ENCODE results near the gene ZBTB49.

Gene ZBTB49

DNA sequence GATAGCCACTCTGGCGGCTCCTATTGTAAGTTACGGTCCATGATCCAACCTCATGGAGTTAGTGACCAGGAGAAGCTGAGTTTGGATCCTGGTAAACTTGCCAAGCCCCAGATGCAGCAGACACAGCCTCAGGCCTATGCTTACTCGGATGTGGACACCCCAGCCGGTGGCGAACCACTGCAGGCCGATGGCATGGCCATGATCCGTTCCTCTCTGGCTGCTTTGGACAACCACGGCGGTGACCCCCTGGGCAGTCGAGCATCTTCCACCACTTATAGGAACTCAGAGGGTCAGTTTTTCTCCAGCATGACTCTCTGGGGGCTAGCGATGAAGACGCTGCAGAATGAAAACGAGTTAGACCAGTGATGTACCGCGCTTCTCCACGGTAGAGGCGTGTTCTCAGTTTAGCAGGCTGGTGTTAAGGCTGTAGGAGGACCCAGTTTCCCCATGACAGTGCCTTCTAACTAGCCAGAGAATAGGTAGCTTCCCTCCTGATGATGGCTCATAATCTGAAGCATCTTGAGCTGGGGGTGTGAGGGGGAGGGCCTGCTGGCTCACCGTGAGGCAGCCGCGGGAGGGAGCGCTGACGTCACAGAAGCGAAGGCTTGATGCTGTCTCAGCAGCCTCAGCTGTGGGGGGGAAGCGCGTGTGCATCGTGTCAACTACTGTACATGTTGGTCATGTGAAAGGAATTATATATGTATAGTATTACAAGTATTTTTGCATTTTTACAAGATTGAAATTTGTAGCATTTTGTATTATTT is 31.1 kb downstream of the ZBTB49 start:
- Histone ChIP-seq H3K27ac (no peak overlapping the region), H3K4me1 (peaks cover 16% of the 10 kb centered on the region), H3K4me2 (no peak overlapping the region), H3K9me3 (no peaks in the 10 kb centered on the region), H3K9ac (no peak overlapping the region), H3K4me3 (no peak overlapping the region), H3K27me3 (no peaks in the 10 kb centered on the region), H4K20me1 (no peaks in the 10 kb centered on the region), H3K36me3 (peaks cover 59% of the 10 kb centered on the region)
- no peak for TF ChIP-seq Cebpa-rat (IDR thresholded peaks at IDR 0.05)

DNA sequence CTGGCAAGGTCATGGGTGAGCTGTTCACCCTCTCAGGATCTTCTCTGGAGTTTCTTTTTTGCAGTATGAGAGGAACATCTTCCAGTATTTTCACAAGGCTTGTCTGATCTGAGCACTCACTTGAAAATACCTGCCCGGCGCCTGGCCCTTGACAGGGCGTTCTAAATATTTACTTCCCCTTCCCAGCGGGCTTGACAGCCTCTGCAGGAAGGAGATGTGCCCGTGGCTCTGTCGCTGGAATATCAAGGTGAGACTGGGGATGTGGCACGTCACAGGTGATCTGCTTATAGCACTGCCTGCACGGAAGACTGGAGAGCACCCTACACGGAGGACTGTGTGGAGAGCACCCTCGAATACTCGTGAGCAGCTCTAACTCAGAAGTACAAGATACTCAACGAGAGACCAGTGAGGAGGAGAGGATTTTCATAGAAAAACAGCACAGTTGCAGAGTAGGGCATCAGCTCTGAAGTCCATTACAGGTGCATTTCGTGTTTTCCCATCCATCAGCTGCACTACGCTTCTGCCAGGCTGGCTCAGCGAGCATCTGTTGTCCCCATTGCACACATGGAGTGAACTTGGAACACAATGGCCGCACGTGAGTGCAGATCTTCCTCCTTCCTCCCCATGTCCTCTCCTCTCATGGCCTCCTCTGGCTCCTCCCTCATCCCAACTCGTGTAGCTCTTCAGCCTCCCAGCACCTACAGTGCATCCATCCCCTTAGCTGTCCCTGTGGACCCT is 32.1 kb downstream of the ZBTB49 start:
- Histone ChIP-seq H3K36me3 (peaks cover 49% of the 10 kb centered on the region), H3K4me3 (no peak overlapping the region), H4K20me1 (no peaks in the 10 kb centered on the region), H3K9me3 (no peaks in the 10 kb centered on the region), H3K4me1 (peaks cover 7% of the 10 kb centered on the region), H3K4me2 (no peak overlapping the region), H3K27ac (no peak overlapping the region), H3K9ac (no peak overlapping the region), H3K27me3 (no peaks in the 10 kb centered on the region)
- TF ChIP-seq Cebpa-rat (IDR thresholded peaks at IDR 0.05) = no peak

DNA sequence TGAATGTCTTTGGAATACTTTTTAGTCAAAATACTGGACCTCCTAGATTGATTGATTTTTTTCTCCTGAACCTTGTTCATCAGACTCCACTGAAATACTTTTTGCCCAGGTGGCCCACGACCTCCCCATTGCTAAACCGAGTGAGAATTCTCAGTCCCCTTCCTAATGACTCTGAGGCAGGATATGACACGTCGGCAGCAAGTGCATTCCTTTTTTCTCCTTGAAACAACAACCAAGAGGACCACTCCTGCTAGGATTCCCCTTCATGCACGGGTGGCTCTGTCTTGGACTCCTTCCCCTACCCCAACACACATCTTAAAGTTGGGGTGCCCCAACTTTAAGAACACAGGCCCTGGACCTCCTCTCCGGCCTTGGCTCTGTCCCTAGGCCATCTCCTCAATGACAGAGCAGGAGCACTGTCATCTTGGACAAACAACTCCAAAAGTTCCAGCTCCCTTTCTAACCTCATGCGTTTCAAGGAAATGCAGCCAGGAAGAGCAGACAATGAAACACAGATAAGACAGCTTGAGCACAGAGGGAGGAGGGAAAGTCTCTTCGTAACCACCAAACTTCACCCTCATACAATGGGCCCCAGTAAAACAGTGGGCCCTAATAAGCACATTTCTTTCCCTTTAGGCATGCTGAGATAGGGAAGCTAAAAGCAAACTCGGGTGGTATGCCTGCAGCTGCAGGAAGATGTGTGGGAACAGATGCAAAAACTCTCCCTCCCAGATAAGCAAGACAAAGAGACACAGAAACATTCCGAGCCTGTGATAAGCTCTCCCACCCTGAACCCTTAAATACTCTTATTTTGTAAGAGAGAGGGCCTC is 33.9 kb downstream of the ZBTB49 start:
- Histone ChIP-seq H3K36me3 (peaks cover 37% of the 10 kb centered on the region), H3K9ac (no peak overlapping the region), H3K9me3 (no peaks in the 10 kb centered on the region), H3K4me3 (no peak overlapping the region), H4K20me1 (no peaks in the 10 kb centered on the region), H3K27ac (no peak overlapping the region), H3K4me2 (no peak overlapping the region), H3K4me1 (no peaks in the 10 kb centered on the region), H3K27me3 (no peaks in the 10 kb centered on the region)
- TF ChIP-seq Cebpa-rat (IDR thresholded peaks at IDR 0.05) = no peak

DNA sequence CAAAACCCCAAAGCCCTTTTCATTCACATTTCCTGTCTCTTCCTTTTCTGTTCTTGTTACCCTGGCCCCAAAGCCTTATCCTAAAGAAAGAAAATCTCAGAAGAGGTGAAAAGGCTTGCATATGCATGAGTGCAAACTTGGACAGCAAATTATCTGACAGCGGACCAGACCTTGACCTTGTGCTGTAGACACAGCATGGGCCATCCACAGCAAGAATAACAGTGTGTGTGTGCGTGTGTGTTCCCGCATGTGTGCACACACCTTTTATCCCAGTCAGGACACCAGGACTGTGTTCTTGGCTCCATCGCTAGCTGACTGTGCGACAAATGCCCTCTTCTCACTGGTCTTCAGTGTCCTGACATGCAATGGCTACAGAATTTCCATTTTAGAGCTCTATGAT is 35.3 kb downstream of the ZBTB49 start:
- Histone ChIP-seq H3K9me3 (no peaks in the 10 kb centered on the region), H3K27ac (no peak overlapping the region), H3K27me3 (no peaks in the 10 kb centered on the region), H3K9ac (no peak overlapping the region), H3K4me2 (no peak overlapping the region), H3K4me3 (no peak overlapping the region), H3K36me3 (peaks cover 23% of the 10 kb centered on the region), H4K20me1 (no peaks in the 10 kb centered on the region), H3K4me1 (no peaks in the 10 kb centered on the region)
- TF ChIP-seq Cebpa-rat (IDR thresholded peaks at IDR 0.05) = no peak

DNA sequence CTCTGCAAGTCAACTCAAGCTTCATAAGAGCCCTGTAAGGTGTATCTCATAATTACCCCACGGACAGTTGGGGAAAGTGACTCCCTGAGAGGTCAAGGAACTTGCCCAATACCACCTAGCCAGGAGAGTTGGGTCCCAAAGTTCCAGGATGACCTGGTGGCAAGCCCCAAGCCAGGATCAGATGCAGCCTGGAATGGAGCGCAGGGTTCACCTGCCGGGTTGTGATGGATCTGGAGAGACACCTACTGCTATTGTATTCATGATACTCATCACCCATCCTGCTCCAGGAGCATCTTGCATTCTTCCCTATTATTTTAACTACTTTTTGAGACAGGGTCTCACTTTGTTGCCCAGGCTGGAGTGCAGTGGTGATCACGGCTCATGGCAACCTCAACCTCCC is 36.1 kb downstream of the ZBTB49 start:
- Histone ChIP-seq H3K9me3 (no peaks in the 10 kb centered on the region), H3K27ac (no peak overlapping the region), H3K9ac (no peak overlapping the region), H3K4me2 (no peak overlapping the region), H3K4me1 (no peaks in the 10 kb centered on the region), H3K36me3 (peaks cover 15% of the 10 kb centered on the region), H3K27me3 (no peaks in the 10 kb centered on the region), H4K20me1 (no peaks in the 10 kb centered on the region), H3K4me3 (no peak overlapping the region)
- TF ChIP-seq Cebpa-rat (IDR thresholded peaks at IDR 0.05) = no peak

DNA sequence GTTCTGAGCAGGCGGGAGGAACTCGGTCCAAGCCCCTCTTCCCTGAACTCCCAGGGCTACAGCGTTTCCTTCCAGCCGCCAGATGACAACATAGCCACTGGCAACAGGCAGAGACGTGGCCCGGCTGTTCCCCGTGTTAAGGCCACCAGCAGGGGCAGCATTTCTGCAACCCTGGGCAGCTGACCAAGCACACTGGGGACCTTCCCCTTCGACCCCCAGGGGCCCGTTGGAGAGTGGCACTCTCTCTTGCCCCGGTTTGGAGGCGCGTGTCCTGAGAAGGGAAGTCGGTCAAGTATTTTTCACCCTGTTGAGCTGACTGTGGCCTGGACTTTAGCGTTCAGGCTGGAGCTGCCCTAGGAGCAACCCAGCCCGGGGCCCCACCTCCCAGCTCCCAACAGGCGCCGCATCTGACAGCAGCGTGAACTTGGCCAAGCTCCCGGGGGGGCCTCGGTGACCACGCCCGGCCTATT is 37.6 kb downstream of the ZBTB49 start:
- TF ChIP-seq Cebpa-rat (IDR thresholded peaks at IDR 0.05) = no peak
- H3K36me3 ChIP-seq = peaks cover 2% of the 10 kb centered on the region
- H3K4me1 ChIP-seq = no peaks in the 10 kb centered on the region
- H3K27me3 ChIP-seq = no peaks in the 10 kb centered on the region
- no peak overlapping the region for H3K4me3 ChIP-seq
- H3K4me2 ChIP-seq = no peak overlapping the region
- no peaks in the 10 kb centered on the region for H3K9me3 ChIP-seq
- H3K27ac ChIP-seq = no peak overlapping the region
- H3K9ac ChIP-seq = no peak overlapping the region
- no peaks in the 10 kb centered on the region for H4K20me1 ChIP-seq

DNA sequence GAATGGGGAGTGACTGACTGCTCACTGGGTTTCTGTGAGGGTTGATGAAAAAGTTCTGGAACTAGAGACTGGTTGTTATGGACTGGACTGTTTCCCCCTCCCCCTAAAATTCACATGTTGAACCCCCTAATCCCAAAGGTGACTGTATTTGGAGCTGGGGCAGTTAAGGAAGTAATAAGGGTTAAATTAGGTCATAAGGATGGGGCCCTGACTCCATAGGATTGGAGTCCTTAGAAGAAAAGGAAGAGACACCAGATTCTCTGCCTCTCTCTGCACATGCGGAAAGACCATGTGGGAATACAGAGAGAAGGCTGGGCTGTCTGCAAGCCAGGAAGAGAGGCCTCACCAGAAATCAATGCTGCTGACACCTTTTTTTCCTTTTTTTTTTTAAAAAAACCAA is 38.2 kb downstream of the ZBTB49 start:
- no peak overlapping the region for H3K4me3 ChIP-seq
- no peaks in the 10 kb centered on the region for H3K36me3 ChIP-seq
- H3K9me3 ChIP-seq = no peaks in the 10 kb centered on the region
- TF ChIP-seq Cebpa-rat (IDR thresholded peaks at IDR 0.05) = no peak
- no peaks in the 10 kb centered on the region for H4K20me1 ChIP-seq
- peaks cover 3% of the 10 kb centered on the region for H3K4me1 ChIP-seq
- H3K4me2 ChIP-seq = no peak overlapping the region
- H3K27ac ChIP-seq = no peak overlapping the region
- H3K9ac ChIP-seq = no peak overlapping the region
- no peaks in the 10 kb centered on the region for H3K27me3 ChIP-seq

DNA sequence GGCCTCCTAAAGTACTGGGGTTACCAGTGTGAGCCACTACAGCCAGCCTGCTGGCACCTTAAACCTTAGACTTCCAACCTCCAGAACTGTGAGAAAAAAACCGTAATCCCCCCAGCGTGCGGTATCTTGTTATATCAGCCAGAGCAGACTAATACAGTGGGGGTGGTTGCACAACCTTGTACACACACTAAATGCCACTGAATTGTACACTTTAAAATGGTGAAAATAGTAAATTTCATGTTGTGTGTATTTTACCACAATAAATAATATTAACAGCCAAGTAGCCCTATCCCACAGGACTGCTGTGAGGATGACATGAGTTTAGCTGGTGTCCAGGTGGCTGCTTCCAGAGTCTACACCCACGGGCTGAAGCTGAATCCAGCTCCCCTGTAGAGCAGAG is 38.8 kb downstream of the ZBTB49 start:
- TF ChIP-seq Cebpa-rat (IDR thresholded peaks at IDR 0.05) = no peak

DNA sequence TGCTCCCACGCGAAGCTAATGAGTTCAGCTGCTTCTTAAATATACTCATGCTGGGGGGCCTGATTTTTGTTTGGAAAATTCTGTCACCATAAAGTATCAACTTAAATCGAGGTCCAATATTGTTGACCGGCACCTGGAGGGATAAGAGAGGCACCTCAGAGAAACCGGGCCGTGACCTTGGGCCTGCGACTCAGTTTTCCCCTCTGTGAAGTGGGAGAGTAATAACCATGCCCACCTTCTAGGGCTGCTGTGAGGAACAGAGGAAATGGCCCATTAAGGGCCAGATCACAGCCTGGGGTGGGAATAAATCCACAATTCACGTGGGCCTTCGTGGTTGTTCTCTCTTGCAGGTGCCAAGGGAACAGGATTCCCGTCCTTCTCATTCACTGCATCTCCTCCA is 39.4 kb downstream of the ZBTB49 start:
- H4K20me1 ChIP-seq = no peaks in the 10 kb centered on the region
- no peak for TF ChIP-seq Cebpa-rat (IDR thresholded peaks at IDR 0.05)

More for the DNA sequence above, 38.8 kb downstream of the ZBTB49 start:
- Histone ChIP-seq H4K20me1 (no peaks in the 10 kb centered on the region), H3K27me3 (no peaks in the 10 kb centered on the region), H3K4me2 (no peak overlapping the region), H3K36me3 (no peaks in the 10 kb centered on the region), H3K4me3 (no peak overlapping the region), H3K9ac (no peak overlapping the region), H3K9me3 (no peaks in the 10 kb centered on the region), H3K27ac (no peak overlapping the region), H3K4me1 (peaks cover 10% of the 10 kb centered on the region)

More for the DNA sequence above, 39.4 kb downstream of the ZBTB49 start:
- no peak overlapping the region for H3K4me2 ChIP-seq
- no peaks in the 10 kb centered on the region for H3K9me3 ChIP-seq
- H3K4me3 ChIP-seq = no peak overlapping the region
- H3K9ac ChIP-seq = no peak overlapping the region
- no peak overlapping the region for H3K27ac ChIP-seq
- peaks cover 15% of the 10 kb centered on the region for H3K4me1 ChIP-seq
- H3K36me3 ChIP-seq = no peaks in the 10 kb centered on the region
- H3K27me3 ChIP-seq = no peaks in the 10 kb centered on the region
